Measurements from ENCODE around the gene TRPM3. TPM values are rescaled to one million over a fixed set of nuclear protein-coding genes. Genes with fewer than 3 reads are reported as not detected.

The TRPM3 gene
- total and polyA plus RNA-seq, 4 donors = 0.07 to 0.89 (median 0.67) TPM

GRCh38 chr9:70765946-70766345, 355.5 kb downstream of the TRPM3 start:
- WGBS = 70% methylated on average over 1 of the region's 1 CpG
- H3K9me3 ChIP-seq (ENCODE audit: control insufficient read depth in 4 of 4, low read length in 3 of 4) = no peaks in the 10 kb centered on the region
- H3K9ac ChIP-seq (ENCODE audit: low read depth in 1 of 2, low read length in 2 of 2) = no peak overlapping the region
- no peak for TF ChIP-seq HNF4G (IDR thresholded peaks at IDR 0.05)
- no peak for TF ChIP-seq ATF3 (IDR thresholded peaks at IDR 0.05)
- no peak for TF ChIP-seq JUND (IDR thresholded peaks at IDR 0.05)
- TF ChIP-seq NR2F2 (IDR thresholded peaks at IDR 0.05) = no peak
- TF ChIP-seq YY1 (IDR thresholded peaks at IDR 0.05) = no peak
- TF ChIP-seq EGR1 (IDR thresholded peaks at IDR 0.05; ENCODE audit: low read depth in 2 of 2) = no peak
- no peak for TF ChIP-seq HNF4A (conservative IDR thresholded peaks at IDR 0.05)
- no peak for TF ChIP-seq RAD21 (IDR thresholded peaks at IDR 0.05)
- TF ChIP-seq RXRA (IDR thresholded peaks at IDR 0.05) = no peak
- TF ChIP-seq ZBTB33 (IDR thresholded peaks at IDR 0.05) = no peak
- no peak for TF ChIP-seq CTCF (IDR thresholded peaks at IDR 0.05; ENCODE audit: low read depth, low read length, missing input control)
- TF ChIP-seq GABPA (IDR thresholded peaks at IDR 0.05 in 1 of 2, conservative IDR thresholded peaks at IDR 0.05 in 1 of 2) = no peak
- no peak for TF ChIP-seq TAF1 (conservative IDR thresholded peaks at IDR 0.05)
- no peak overlapping the region for H3K4me3 ChIP-seq (ENCODE audit: low read depth in 1 of 3, low read length in 3 of 3)
- no peaks in the 10 kb centered on the region for H3K4me1 ChIP-seq (ENCODE audit: control insufficient read depth in 4 of 4, insufficient read depth in 4 of 4, low read length in 3 of 4)
- H3K27me3 ChIP-seq (ENCODE audit: control insufficient read depth in 4 of 4, insufficient read depth in 4 of 4, low read length in 3 of 4) = no peaks in the 10 kb centered on the region
- DNase-seq (ENCODE audit: low spot score) = no peak
- no peak overlapping the region for H3K27ac ChIP-seq (ENCODE audit: low read depth in 1 of 2, low read length in 2 of 2)
- no peaks in the 10 kb centered on the region for H3K36me3 ChIP-seq (ENCODE audit: control insufficient read depth in 4 of 4, insufficient read depth in 3 of 4, low read depth in 1 of 4, low read length in 3 of 4)

- H3K4me3 ChIP-seq (ENCODE audit: low read depth in 1 of 3, low read length in 3 of 3) = no peak overlapping the region
- H3K27ac ChIP-seq (ENCODE audit: low read depth in 1 of 2, low read length in 2 of 2) = no peak overlapping the region
- H3K27me3 ChIP-seq (ENCODE audit: control insufficient read depth in 4 of 4, insufficient read depth in 4 of 4, low read length in 3 of 4) = no peaks in the 10 kb centered on the region
- WGBS = 68% methylated on average over 8 of the region's 8 CpGs
- no peak overlapping the region for H3K9ac ChIP-seq (ENCODE audit: low read depth in 1 of 2, low read length in 2 of 2)
- no peaks in the 10 kb centered on the region for H3K4me1 ChIP-seq (ENCODE audit: control insufficient read depth in 4 of 4, insufficient read depth in 4 of 4, low read length in 3 of 4)
- no peak for TF ChIP-seq FOXA2 (IDR thresholded peaks at IDR 0.05)
- no peak for TF ChIP-seq YY1 (IDR thresholded peaks at IDR 0.05)
- no peak for TF ChIP-seq REST (IDR thresholded peaks at IDR 0.05)
- TF ChIP-seq RXRA (IDR thresholded peaks at IDR 0.05) = no peak
- TF ChIP-seq HNF4A (conservative IDR thresholded peaks at IDR 0.05) = no peak
- no peak for TF ChIP-seq MAX (IDR thresholded peaks at IDR 0.05)
- TF ChIP-seq TAF1 (conservative IDR thresholded peaks at IDR 0.05) = no peak
- no peak for TF ChIP-seq SP1 (IDR thresholded peaks at IDR 0.05)
- no peak for TF ChIP-seq ATF3 (IDR thresholded peaks at IDR 0.05)
- no peak for TF ChIP-seq FOXA1 (IDR thresholded peaks at IDR 0.05)
- no peak for TF ChIP-seq CTCF (IDR thresholded peaks at IDR 0.05; ENCODE audit: low read depth, low read length, missing input control)
- H3K9me3 ChIP-seq (ENCODE audit: control insufficient read depth in 4 of 4, low read length in 3 of 4) = no peaks in the 10 kb centered on the region
- no peaks in the 10 kb centered on the region for H3K36me3 ChIP-seq (ENCODE audit: control insufficient read depth in 4 of 4, insufficient read depth in 3 of 4, low read depth in 1 of 4, low read length in 3 of 4)
- DNase-seq (ENCODE audit: low spot score) = no peak
Measured at GRCh38 chr9:70761139-70761670, 360.2 kb downstream of the TRPM3 start.

All from liver (tissue), 9 donors.